Measurements from ENCODE around the gene TRIM67. TPM values are rescaled to one million over a fixed set of nuclear protein-coding genes. Genes with fewer than 3 reads are reported as not detected.

Gene TRIM67
- total RNA-seq, 1 experiment from 2014 or later, result 0.08 TPM

DNA sequence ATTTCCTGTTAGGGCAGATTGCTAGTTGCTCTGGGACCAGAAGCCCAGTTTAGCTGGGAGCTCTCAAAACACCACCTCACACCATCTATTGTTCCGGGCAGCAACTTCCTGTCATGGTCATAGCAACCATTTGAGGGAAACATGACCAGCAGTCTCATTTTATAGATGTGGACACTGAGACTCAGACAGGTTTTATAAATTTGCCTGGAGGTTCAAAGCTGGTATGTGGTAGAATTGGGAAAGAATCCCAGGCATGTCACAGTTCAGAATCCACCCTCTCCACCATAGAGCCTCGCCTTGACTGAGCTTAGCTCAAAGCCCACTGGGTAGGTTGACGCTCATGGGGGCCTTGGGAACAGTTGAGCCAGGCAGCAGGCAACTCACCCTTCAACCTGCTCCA lies 14.0 kb upstream of the TRIM67 start:
- ChIA-PET POLR2A (no interaction called here), CTCF (no interaction called here)
- H3K4me3 ChIP-seq (ENCODE audit: low read depth in 2 of 2, low read length in 2 of 2), result no peak overlapping the region
- DNase-seq (ENCODE audit: low read depth, low spot score), result no peak
- H3K4me1 ChIP-seq (ENCODE audit: control insufficient read depth, insufficient read depth, low read length), result no peaks in the 10 kb centered on the region
- no peak overlapping the region for H3K27ac ChIP-seq (ENCODE audit: low read length)
- no peak for ATAC-seq
- in situ Hi-C loops (cut with HindIII; ENCODE audit: low pct_unique_long_range_greater_than_20kb, low sequenced_read_pairs), result no loop called here
- intact Hi-C loops (cut with micrococcal nuclease; ENCODE audit: unreplicated experiment), result no loop called here
- no peaks in the 10 kb centered on the region for H3K36me3 ChIP-seq (ENCODE audit: control insufficient read depth, insufficient read depth, low read length)
- TF ChIP-seq TCF7L2 (IDR thresholded peaks at IDR 0.05; ENCODE audit: low read depth, low read length), result no peak
- H3K27me3 ChIP-seq (ENCODE audit: control insufficient read depth, insufficient read depth, low read length), result no peaks in the 10 kb centered on the region
- no TSS peak for BruUV-seq (replicated peaks)
- no peaks in the 10 kb centered on the region for H3K9me3 ChIP-seq (ENCODE audit: control insufficient read depth, insufficient read depth, low read depth, low read length)

DNA sequence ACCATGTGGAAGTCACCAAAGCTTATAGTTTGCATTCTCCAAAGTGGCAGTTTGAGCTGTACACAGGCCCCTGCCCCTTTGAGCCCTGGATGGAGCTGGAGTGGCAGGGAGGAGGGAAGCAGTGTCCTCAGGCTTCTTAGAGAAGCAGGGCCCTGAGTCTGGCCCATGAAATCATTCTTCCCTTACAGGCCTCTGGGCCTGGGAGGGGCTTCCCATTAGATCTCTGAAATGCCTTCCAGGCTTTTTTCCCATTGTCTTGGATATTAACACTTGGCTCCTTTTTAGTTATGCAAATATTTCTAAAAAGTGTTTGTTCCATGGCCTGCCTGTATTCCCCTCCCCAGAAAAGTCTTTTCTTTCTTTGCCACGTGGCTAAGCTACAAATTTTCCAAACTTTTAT lies 10.0 kb upstream of the TRIM67 start:
- no peak for TF ChIP-seq TCF7L2 (IDR thresholded peaks at IDR 0.05; ENCODE audit: low read depth, low read length)
- TF ChIP-seq SIN3A (IDR thresholded peaks at IDR 0.05; ENCODE audit: borderline replicate concordance, insufficient read depth, low read depth, low read length), result no peak
- TF ChIP-seq POLR2AphosphoS5 (IDR thresholded peaks at IDR 0.05; ENCODE audit: low read depth, low read length), result no peak
- TF ChIP-seq, protein P1, sequence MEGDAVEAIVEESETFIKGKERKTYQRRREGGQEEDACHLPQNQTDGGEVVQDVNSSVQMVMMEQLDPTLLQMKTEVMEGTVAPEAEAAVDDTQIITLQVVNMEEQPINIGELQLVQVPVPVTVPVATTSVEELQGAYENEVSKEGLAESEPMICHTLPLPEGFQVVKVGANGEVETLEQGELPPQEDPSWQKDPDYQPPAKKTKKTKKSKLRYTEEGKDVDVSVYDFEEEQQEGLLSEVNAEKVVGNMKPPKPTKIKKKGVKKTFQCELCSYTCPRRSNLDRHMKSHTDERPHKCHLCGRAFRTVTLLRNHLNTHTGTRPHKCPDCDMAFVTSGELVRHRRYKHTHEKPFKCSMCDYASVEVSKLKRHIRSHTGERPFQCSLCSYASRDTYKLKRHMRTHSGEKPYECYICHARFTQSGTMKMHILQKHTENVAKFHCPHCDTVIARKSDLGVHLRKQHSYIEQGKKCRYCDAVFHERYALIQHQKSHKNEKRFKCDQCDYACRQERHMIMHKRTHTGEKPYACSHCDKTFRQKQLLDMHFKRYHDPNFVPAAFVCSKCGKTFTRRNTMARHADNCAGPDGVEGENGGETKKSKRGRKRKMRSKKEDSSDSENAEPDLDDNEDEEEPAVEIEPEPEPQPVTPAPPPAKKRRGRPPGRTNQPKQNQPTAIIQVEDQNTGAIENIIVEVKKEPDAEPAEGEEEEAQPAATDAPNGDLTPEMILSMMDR (IDR thresholded peaks at IDR 0.05), result no peak
- TF ChIP-seq, protein P2, sequence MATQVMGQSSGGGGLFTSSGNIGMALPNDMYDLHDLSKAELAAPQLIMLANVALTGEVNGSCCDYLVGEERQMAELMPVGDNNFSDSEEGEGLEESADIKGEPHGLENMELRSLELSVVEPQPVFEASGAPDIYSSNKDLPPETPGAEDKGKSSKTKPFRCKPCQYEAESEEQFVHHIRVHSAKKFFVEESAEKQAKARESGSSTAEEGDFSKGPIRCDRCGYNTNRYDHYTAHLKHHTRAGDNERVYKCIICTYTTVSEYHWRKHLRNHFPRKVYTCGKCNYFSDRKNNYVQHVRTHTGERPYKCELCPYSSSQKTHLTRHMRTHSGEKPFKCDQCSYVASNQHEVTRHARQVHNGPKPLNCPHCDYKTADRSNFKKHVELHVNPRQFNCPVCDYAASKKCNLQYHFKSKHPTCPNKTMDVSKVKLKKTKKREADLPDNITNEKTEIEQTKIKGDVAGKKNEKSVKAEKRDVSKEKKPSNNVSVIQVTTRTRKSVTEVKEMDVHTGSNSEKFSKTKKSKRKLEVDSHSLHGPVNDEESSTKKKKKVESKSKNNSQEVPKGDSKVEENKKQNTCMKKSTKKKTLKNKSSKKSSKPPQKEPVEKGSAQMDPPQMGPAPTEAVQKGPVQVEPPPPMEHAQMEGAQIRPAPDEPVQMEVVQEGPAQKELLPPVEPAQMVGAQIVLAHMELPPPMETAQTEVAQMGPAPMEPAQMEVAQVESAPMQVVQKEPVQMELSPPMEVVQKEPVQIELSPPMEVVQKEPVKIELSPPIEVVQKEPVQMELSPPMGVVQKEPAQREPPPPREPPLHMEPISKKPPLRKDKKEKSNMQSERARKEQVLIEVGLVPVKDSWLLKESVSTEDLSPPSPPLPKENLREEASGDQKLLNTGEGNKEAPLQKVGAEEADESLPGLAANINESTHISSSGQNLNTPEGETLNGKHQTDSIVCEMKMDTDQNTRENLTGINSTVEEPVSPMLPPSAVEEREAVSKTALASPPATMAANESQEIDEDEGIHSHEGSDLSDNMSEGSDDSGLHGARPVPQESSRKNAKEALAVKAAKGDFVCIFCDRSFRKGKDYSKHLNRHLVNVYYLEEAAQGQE (IDR thresholded peaks at IDR 0.05; ENCODE audit: insufficient read depth in 1 of 2, low read depth in 2 of 2, low read length in 1 of 2), result no peak
- POLR2A ChIA-PET, result no interaction called here
- CTCF ChIA-PET, result no interaction called here
- no peaks in the 10 kb centered on the region for H3K9me3 ChIP-seq (ENCODE audit: control insufficient read depth, insufficient read depth, low read depth, low read length)
- no peak overlapping the region for H3K27ac ChIP-seq (ENCODE audit: low read length)
- intact Hi-C loops (cut with micrococcal nuclease; ENCODE audit: unreplicated experiment) (no loop called here), in situ Hi-C loops (cut with HindIII; ENCODE audit: low pct_unique_long_range_greater_than_20kb, low sequenced_read_pairs) (no loop called here)
- H3K4me3 ChIP-seq (ENCODE audit: low read depth in 2 of 2, low read length in 2 of 2), result no peak overlapping the region
- ATAC-seq, result no peak
- no peak for DNase-seq (ENCODE audit: low read depth, low spot score)
- no peaks in the 10 kb centered on the region for H3K4me1 ChIP-seq (ENCODE audit: control insufficient read depth, insufficient read depth, low read length)
- BruUV-seq (replicated peaks), result no TSS peak
- no peaks in the 10 kb centered on the region for H3K36me3 ChIP-seq (ENCODE audit: control insufficient read depth, insufficient read depth, low read length)
- H3K27me3 ChIP-seq (ENCODE audit: control insufficient read depth, insufficient read depth, low read length), result peaks cover 7% of the 10 kb centered on the region

DNA sequence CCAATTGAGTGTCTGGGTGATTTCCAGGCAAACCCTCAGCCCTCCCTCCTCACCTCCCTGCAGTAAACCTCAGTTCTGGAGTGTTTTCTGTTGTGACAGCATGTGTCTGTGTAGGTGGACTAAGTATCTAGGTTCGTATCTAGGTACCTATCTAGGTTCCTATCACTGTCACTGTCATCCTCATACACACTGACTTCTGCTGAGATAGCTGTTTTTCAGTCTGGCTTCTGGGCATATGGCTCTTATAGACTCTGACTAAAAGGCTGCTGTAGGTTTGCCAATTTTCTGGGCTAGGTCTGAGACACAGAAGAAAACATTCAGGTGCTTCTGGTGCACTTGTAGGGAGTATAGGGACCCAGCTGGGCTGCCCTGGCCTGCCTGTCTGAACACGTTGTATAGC lies 8.1 kb upstream of the TRIM67 start:
- no peaks in the 10 kb centered on the region for H3K4me1 ChIP-seq (ENCODE audit: control insufficient read depth, insufficient read depth, low read length)
- TF ChIP-seq POLR2AphosphoS5 (IDR thresholded peaks at IDR 0.05; ENCODE audit: low read depth, low read length), result no peak
- TF ChIP-seq, protein P2 (IDR thresholded peaks at IDR 0.05; ENCODE audit: insufficient read depth in 1 of 2, low read depth in 2 of 2, low read length in 1 of 2), result no peak
- no peak for TF ChIP-seq SIN3A (IDR thresholded peaks at IDR 0.05; ENCODE audit: borderline replicate concordance, insufficient read depth, low read depth, low read length)
- no TSS peak for BruUV-seq (replicated peaks)
- no peaks in the 10 kb centered on the region for H3K9me3 ChIP-seq (ENCODE audit: control insufficient read depth, insufficient read depth, low read depth, low read length)
- ATAC-seq, result no peak
- in situ Hi-C loops (cut with HindIII; ENCODE audit: low pct_unique_long_range_greater_than_20kb, low sequenced_read_pairs) (no loop called here), intact Hi-C loops (cut with micrococcal nuclease; ENCODE audit: unreplicated experiment) (no loop called here)
- H3K36me3 ChIP-seq (ENCODE audit: control insufficient read depth, insufficient read depth, low read length), result no peaks in the 10 kb centered on the region
- no peak for DNase-seq (ENCODE audit: low read depth, low spot score)
- peaks cover 9% of the 10 kb centered on the region for H3K27me3 ChIP-seq (ENCODE audit: control insufficient read depth, insufficient read depth, low read length)
- no peak overlapping the region for H3K27ac ChIP-seq (ENCODE audit: low read length)
- POLR2A ChIA-PET, result no interaction called here
- H3K4me3 ChIP-seq (ENCODE audit: low read depth in 2 of 2, low read length in 2 of 2), result no peak overlapping the region
- CTCF ChIA-PET, result no interaction called here

All from Panc1 (cell line).